A549 (cell line): ENCODE measurements around the gene HAPLN2.

Experiments used
- CTCF ChIP-seq: fragments of >200 bp; sonication (Bioruptor Twin); formaldehyde crosslinking; IDR thresholded peaks from 3 replicates; pipeline ENCODE4 v1.5.1; 2016
- ELK1 ChIP-seq: fragments of 150-350 bp; IDR thresholded peaks from 2 replicates; pipeline ENCODE4 v1.6.1; 2014; ENCODE audit warnings: low read depth, mild to moderate bottlenecking, low read length
- EP300 ChIP-seq, 2 experiments: fragments of >200 bp; sonication (Bioruptor Twin); formaldehyde crosslinking; IDR thresholded peaks; 2 replicates in 1 of 2; 3 replicates in 1 of 2; pipeline ENCODE4 v1.6.1; 2016 to 2017
- ESRRA ChIP-seq: fragments of 150-350 bp; IDR thresholded peaks from 2 replicates; pipeline ENCODE4 v1.6.1; 2014; ENCODE audit warnings: mild to moderate bottlenecking, low read length, borderline replicate concordance
- GATA3 ChIP-seq: IDR thresholded peaks from 2 replicates; pipeline ENCODE4 v1.6.1; 2012; ENCODE audit warnings: borderline replicate concordance
- HMGXB4 ChIP-seq: fragments of 250-450 bp; sonication (Bioruptor Pico); IDR thresholded peaks from 2 replicates; pipeline ENCODE4 v1.5.0; 2021; ENCODE audit warnings: mild to moderate bottlenecking, moderate library complexity, borderline replicate concordance
- MAX ChIP-seq: IDR thresholded peaks from 2 replicates; pipeline ENCODE4 v1.6.1; 2012
- POLR2A ChIP-seq: IDR thresholded peaks from 2 replicates; pipeline ENCODE4 v1.6.1; 2012; ENCODE audit warnings: mild to moderate bottlenecking, low read length
- POLR2AphosphoS2 ChIP-seq: conservative IDR thresholded peaks from 2 replicates; pipeline ENCODE4 v1.6.1; 2012; ENCODE audit warnings: low read length, improper control_type of control experiment, inconsistent platforms
- RAD21 ChIP-seq, 2 experiments: fragments of >200 bp in 1 of 2; sonication (Bioruptor Twin) in 1 of 2; formaldehyde crosslinking in 1 of 2; IDR thresholded peaks in 1 of 2; conservative IDR thresholded peaks in 1 of 2; 2 replicates in 1 of 2; 3 replicates in 1 of 2; pipeline ENCODE4 v1.6.1; 2012 to 2018; ENCODE audit warnings: inconsistent platforms in 1 of 2
- ZFP36 ChIP-seq: fragments of 450-650 bp; IDR thresholded peaks from 2 replicates; pipeline ENCODE4 v1.6.1; 2014; ENCODE audit warnings: borderline replicate concordance; ENCODE audit not compliant: partially characterized antibody
- TF ChIP-seq, protein P1 (sequence below): IDR thresholded peaks from 2 replicates; pipeline ENCODE4 v1.6.1; 2012; ENCODE audit warnings: low read depth, borderline replicate concordance

GRCh38 chr1:156593661-156593989 lies 25.6 kb upstream of the HAPLN2 start:
- TF ChIP-seq EP300 (IDR thresholded peaks at IDR 0.05) (no peak), POLR2AphosphoS2 (no peak), CTCF (no peak), HMGXB4 (CRISPR knock-in tag) (no peak), ZFP36 (no peak), POLR2A (no peak), RAD21 (conservative IDR thresholded peaks at IDR 0.05 in 1 of 2, IDR thresholded peaks at IDR 0.05 in 1 of 2) (no peak), ELK1 (no peak), ESRRA (no peak), GATA3 (no peak), MAX (no peak)
- TF ChIP-seq, protein P1, sequence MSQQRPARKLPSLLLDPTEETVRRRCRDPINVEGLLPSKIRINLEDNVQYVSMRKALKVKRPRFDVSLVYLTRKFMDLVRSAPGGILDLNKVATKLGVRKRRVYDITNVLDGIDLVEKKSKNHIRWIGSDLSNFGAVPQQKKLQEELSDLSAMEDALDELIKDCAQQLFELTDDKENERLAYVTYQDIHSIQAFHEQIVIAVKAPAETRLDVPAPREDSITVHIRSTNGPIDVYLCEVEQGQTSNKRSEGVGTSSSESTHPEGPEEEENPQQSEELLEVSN = no peak
